Measurements from ENCODE around the gene DIS3.

The DIS3 gene

GRCh38 chr13:72760189-72760588, 21.5 kb downstream of the DIS3 start:
- H3K4me3 ChIP-seq, result no peak overlapping the region
- no peak overlapping the region for H3K27ac ChIP-seq
- TF ChIP-seq POLR2AphosphoS5 (IDR thresholded peaks at IDR 0.05; ENCODE audit: borderline replicate concordance, low read depth, low read length), result no peak
- no peak for TF ChIP-seq FOXP2 (optimal IDR thresholded peaks at IDR 0.05; ENCODE audit: control extremely low read depth, extremely low read length, insufficient read depth)
- TF ChIP-seq EZH2 (IDR thresholded peaks at IDR 0.05), result no peak
- no peak for DNase-seq (ENCODE audit: low read depth, low spot score)
- no peak overlapping the region for H3K9ac ChIP-seq (ENCODE audit: insufficient read length)
- H3K9me3 ChIP-seq (ENCODE audit: low read depth, low read length), result no peaks in the 10 kb centered on the region
- peaks cover 87% of the 10 kb centered on the region for H3K36me3 ChIP-seq (ENCODE audit: insufficient read depth, low read length)

GRCh38 chr13:72757792-72758535, 23.7 kb downstream of the DIS3 start:
- Histone ChIP-seq H3K27ac (no peak overlapping the region), H3K9ac (ENCODE audit: insufficient read length) (no peak overlapping the region), H3K4me3 (no peak overlapping the region), H3K36me3 (ENCODE audit: insufficient read depth, low read length) (peaks cover 85% of the 10 kb centered on the region), H3K9me3 (ENCODE audit: low read depth, low read length) (no peaks in the 10 kb centered on the region)
- DNase-seq (ENCODE audit: low read depth, low spot score), result no peak
- TF ChIP-seq EZH2 (IDR thresholded peaks at IDR 0.05) (no peak), FOXP2 (optimal IDR thresholded peaks at IDR 0.05; ENCODE audit: control extremely low read depth, extremely low read length, insufficient read depth) (no peak), POLR2AphosphoS5 (IDR thresholded peaks at IDR 0.05; ENCODE audit: borderline replicate concordance, low read depth, low read length) (no peak)

- Histone ChIP-seq H3K36me3 (ENCODE audit: insufficient read depth, low read length) (peaks cover 82% of the 10 kb centered on the region), H3K9ac (ENCODE audit: insufficient read length) (no peak overlapping the region), H3K27ac (no peak overlapping the region), H3K9me3 (ENCODE audit: low read depth, low read length) (no peaks in the 10 kb centered on the region), H3K4me3 (no peak overlapping the region)
- DNase-seq (ENCODE audit: low read depth, low spot score), result no peak
- TF ChIP-seq FOXP2 (optimal IDR thresholded peaks at IDR 0.05; ENCODE audit: control extremely low read depth, extremely low read length, insufficient read depth), result no peak
- TF ChIP-seq POLR2AphosphoS5 (IDR thresholded peaks at IDR 0.05; ENCODE audit: borderline replicate concordance, low read depth, low read length), result no peak
- no peak for TF ChIP-seq EZH2 (IDR thresholded peaks at IDR 0.05)
Observed at GRCh38 chr13:72754111-72754510, 27.6 kb downstream of the DIS3 start.

GRCh38 chr13:72751220-72751619, 30.5 kb downstream of the DIS3 start:
- no peak overlapping the region for H3K27ac ChIP-seq
- peaks cover 81% of the 10 kb centered on the region for H3K36me3 ChIP-seq (ENCODE audit: insufficient read depth, low read length)
- H3K4me3 ChIP-seq, result no peak overlapping the region
- TF ChIP-seq POLR2AphosphoS5 (IDR thresholded peaks at IDR 0.05; ENCODE audit: borderline replicate concordance, low read depth, low read length) (no peak), EZH2 (IDR thresholded peaks at IDR 0.05) (no peak), FOXP2 (optimal IDR thresholded peaks at IDR 0.05; ENCODE audit: control extremely low read depth, extremely low read length, insufficient read depth) (no peak)
- no peak overlapping the region for H3K9ac ChIP-seq (ENCODE audit: insufficient read length)
- no peaks in the 10 kb centered on the region for H3K9me3 ChIP-seq (ENCODE audit: low read depth, low read length)
- no peak for DNase-seq (ENCODE audit: low read depth, low spot score)

GRCh38 chr13:72745260-72745659, 36.4 kb downstream of the DIS3 start:
- TF ChIP-seq POLR2AphosphoS5 (IDR thresholded peaks at IDR 0.05; ENCODE audit: borderline replicate concordance, low read depth, low read length) (no peak), EZH2 (IDR thresholded peaks at IDR 0.05) (no peak), FOXP2 (optimal IDR thresholded peaks at IDR 0.05; ENCODE audit: control extremely low read depth, extremely low read length, insufficient read depth) (no peak)
- DNase-seq (ENCODE audit: low read depth, low spot score), result no peak
- H3K4me3 ChIP-seq, result no peak overlapping the region
- no peak overlapping the region for H3K27ac ChIP-seq
- H3K9me3 ChIP-seq (ENCODE audit: low read depth, low read length), result no peaks in the 10 kb centered on the region
- no peak overlapping the region for H3K9ac ChIP-seq (ENCODE audit: insufficient read length)
- peaks cover 70% of the 10 kb centered on the region for H3K36me3 ChIP-seq (ENCODE audit: insufficient read depth, low read length)

GRCh38 chr13:72740015-72740414, 41.7 kb downstream of the DIS3 start:
- Histone ChIP-seq H3K27ac (no peak overlapping the region), H3K9ac (ENCODE audit: insufficient read length) (no peak overlapping the region), H3K36me3 (ENCODE audit: insufficient read depth, low read length) (peaks cover 71% of the 10 kb centered on the region), H3K4me3 (no peak overlapping the region), H3K9me3 (ENCODE audit: low read depth, low read length) (no peaks in the 10 kb centered on the region)
- DNase-seq (ENCODE audit: low read depth, low spot score), result no peak
- TF ChIP-seq FOXP2 (optimal IDR thresholded peaks at IDR 0.05; ENCODE audit: control extremely low read depth, extremely low read length, insufficient read depth), result no peak

- DNase-seq (ENCODE audit: low read depth, low spot score), result no peak
- no peaks in the 10 kb centered on the region for H3K9me3 ChIP-seq (ENCODE audit: low read depth, low read length)
- H3K27ac ChIP-seq, result no peak overlapping the region
- no peak overlapping the region for H3K9ac ChIP-seq (ENCODE audit: insufficient read length)
- no peak overlapping the region for H3K4me3 ChIP-seq
- peaks cover 65% of the 10 kb centered on the region for H3K36me3 ChIP-seq (ENCODE audit: insufficient read depth, low read length)
- TF ChIP-seq POLR2AphosphoS5 (IDR thresholded peaks at IDR 0.05; ENCODE audit: borderline replicate concordance, low read depth, low read length) (no peak), FOXP2 (optimal IDR thresholded peaks at IDR 0.05; ENCODE audit: control extremely low read depth, extremely low read length, insufficient read depth) (no peak), EZH2 (IDR thresholded peaks at IDR 0.05) (no peak)
Observed at GRCh38 chr13:72737033-72737432, 44.7 kb downstream of the DIS3 start.

- TF ChIP-seq EZH2 (IDR thresholded peaks at IDR 0.05) (no peak), FOXP2 (optimal IDR thresholded peaks at IDR 0.05; ENCODE audit: control extremely low read depth, extremely low read length, insufficient read depth) (no peak), POLR2AphosphoS5 (IDR thresholded peaks at IDR 0.05; ENCODE audit: borderline replicate concordance, low read depth, low read length) (no peak)
- Histone ChIP-seq H3K9me3 (ENCODE audit: low read depth, low read length) (no peaks in the 10 kb centered on the region), H3K27ac (no peak overlapping the region), H3K9ac (ENCODE audit: insufficient read length) (peak overlapping the region; percentile 78), H3K36me3 (ENCODE audit: insufficient read depth, low read length) (peaks cover 52% of the 10 kb centered on the region), H3K4me3 (peak overlapping the region; percentile 80)
- no peak for DNase-seq (ENCODE audit: low read depth, low spot score)
Observed at GRCh38 chr13:72728290-72728605, 53.5 kb downstream of the DIS3 start.

Data from SK-N-MC (cell line).